Hepatocyte (in vitro differentiated cells): Measurements from ENCODE around the gene KIF5A. TPM values are rescaled to one million over a fixed set of nuclear protein-coding genes. Genes with fewer than 3 reads are reported as not detected.
A peak's percentile ranks its signal among the peaks of the same experiment; 100 is the strongest.

ENCODE experiments used
- DNase-seq: peaks from one replicate; pipeline ENCODE4 v3.0.0-alpha.2; 2016; ENCODE audit warnings: low spot score
- H2AFZ ChIP-seq: fragments of 200-600 bp; sonication (generic); 2 replicates; pipeline ENCODE4 v1.6.0; 2016; ENCODE audit warnings: antibody characterized with exemption, mild to moderate bottlenecking
- H3K27ac ChIP-seq: fragments of 200-600 bp; sonication (generic); 2 replicates; pipeline ENCODE4 v1.5.1; 2016; ENCODE audit warnings: mild to moderate bottlenecking
- H3K27me3 ChIP-seq: fragments of 200-600 bp; sonication (generic); 2 replicates; pipeline ENCODE4 v1.6.1; 2016
- H3K36me3 ChIP-seq: fragments of 200-600 bp; sonication (generic); replicated peaks from 2 replicates; pipeline ENCODE4 v1.5.1; 2016; ENCODE audit warnings: low read depth; ENCODE audit not compliant: insufficient read depth
- H3K4me1 ChIP-seq: fragments of 200-600 bp; sonication (generic); 2 replicates; pipeline ENCODE4 v1.5.1; 2016; ENCODE audit warnings: mild to moderate bottlenecking, moderate library complexity; ENCODE audit not compliant: insufficient read depth
- H3K4me2 ChIP-seq: fragments of 200-600 bp; sonication (generic); 2 replicates; pipeline ENCODE4 v1.6.0; 2016
- H3K4me3 ChIP-seq: fragments of 200-600 bp; sonication (generic); 2 replicates; pipeline ENCODE4 v1.5.1; 2016; ENCODE audit warnings: mild to moderate bottlenecking
- H3K79me2 ChIP-seq: fragments of 200-600 bp; sonication (generic); 2 replicates; pipeline ENCODE4 v1.6.0; 2017; ENCODE audit warnings: mild to moderate bottlenecking
- H3K9me2 ChIP-seq: fragments of 200-600 bp; sonication (generic); replicated peaks from 2 replicates; pipeline ENCODE4 v1.6.0; 2017; ENCODE audit warnings: mild to moderate bottlenecking; ENCODE audit not compliant: insufficient read depth
- H3K9me3 ChIP-seq: fragments of 200-600 bp; sonication (generic); 2 replicates; pipeline ENCODE4 v1.5.1; 2016; ENCODE audit warnings: low read depth, mild to moderate bottlenecking
- H4K20me1 ChIP-seq: fragments of 200-600 bp; sonication (generic); 2 replicates; pipeline ENCODE4 v1.6.0; 2016; ENCODE audit warnings: mild to moderate bottlenecking; ENCODE audit not compliant: insufficient read depth, poor library complexity, severe bottlenecking
- EZH2 ChIP-seq: fragments of 200-600 bp; sonication (generic); IDR thresholded peaks from 2 replicates; pipeline ENCODE4 v1.6.1; 2016; ENCODE audit warnings: antibody characterized with exemption, mild to moderate bottlenecking, borderline replicate concordance
- EZH2phosphoT487 ChIP-seq: fragments of 200-600 bp; sonication (generic); IDR thresholded peaks from one replicate; pipeline ENCODE4 v1.6.1; 2018; ENCODE audit warnings: antibody characterized with exemption, mild to moderate bottlenecking, low read depth, moderate library complexity; ENCODE audit not compliant: unreplicated experiment, severe bottlenecking
- WGBS: methylation state at CpG from one replicate; pipeline ENCODE4 v1.1.6; 2016; ENCODE audit warnings: low lambda C conversion rate; ENCODE audit errors: missing lambda C conversion rate; 5-methylcytosine and 5-hydroxymethylcytosine counted together
- polyA plus RNA-seq: library from polyadenylated mRNA; unstranded; fragments of >200 nt; fragmentation: Nextera tagmentation; extraction: Ambion mirVana; gene quantifications from 2 replicates; pipeline ENCODE4 v1.2.1, GENCODE V29; 2016
- total RNA-seq: library from RNA; depleted of rRNA; stranded (reverse); fragments of >200 nt; gene quantifications from 2 replicates; pipeline ENCODE4 v1.2.3, GENCODE V29; 2014
- TF ChIP-seq, protein P1 (sequence below): fragments of 200-600 bp; sonication (generic); IDR thresholded peaks from 2 replicates; pipeline ENCODE4 v1.5.1; 2016; ENCODE audit warnings: antibody characterized with exemption, mild to moderate bottlenecking; ENCODE audit not compliant: poor library complexity

KIF5A gene
- total and polyA plus RNA-seq, 2 experiments from 2014 or later, result 0.03 to 0.18 TPM

GRCh38 chr12:57519796-57520052 lies 30.1 kb upstream of the KIF5A start:
- TF ChIP-seq EZH2, result no peak
- TF ChIP-seq, protein P1, sequence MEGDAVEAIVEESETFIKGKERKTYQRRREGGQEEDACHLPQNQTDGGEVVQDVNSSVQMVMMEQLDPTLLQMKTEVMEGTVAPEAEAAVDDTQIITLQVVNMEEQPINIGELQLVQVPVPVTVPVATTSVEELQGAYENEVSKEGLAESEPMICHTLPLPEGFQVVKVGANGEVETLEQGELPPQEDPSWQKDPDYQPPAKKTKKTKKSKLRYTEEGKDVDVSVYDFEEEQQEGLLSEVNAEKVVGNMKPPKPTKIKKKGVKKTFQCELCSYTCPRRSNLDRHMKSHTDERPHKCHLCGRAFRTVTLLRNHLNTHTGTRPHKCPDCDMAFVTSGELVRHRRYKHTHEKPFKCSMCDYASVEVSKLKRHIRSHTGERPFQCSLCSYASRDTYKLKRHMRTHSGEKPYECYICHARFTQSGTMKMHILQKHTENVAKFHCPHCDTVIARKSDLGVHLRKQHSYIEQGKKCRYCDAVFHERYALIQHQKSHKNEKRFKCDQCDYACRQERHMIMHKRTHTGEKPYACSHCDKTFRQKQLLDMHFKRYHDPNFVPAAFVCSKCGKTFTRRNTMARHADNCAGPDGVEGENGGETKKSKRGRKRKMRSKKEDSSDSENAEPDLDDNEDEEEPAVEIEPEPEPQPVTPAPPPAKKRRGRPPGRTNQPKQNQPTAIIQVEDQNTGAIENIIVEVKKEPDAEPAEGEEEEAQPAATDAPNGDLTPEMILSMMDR, result no peak
- no peak for TF ChIP-seq EZH2phosphoT487
- WGBS, result 0% methylated on average over 8 of the region's 8 CpGs
- Histone ChIP-seq H3K79me2 (peaks cover 46% of the 10 kb centered on the region), H2AFZ (no peak overlapping the region), H3K4me1 (peaks cover 22% of the 10 kb centered on the region), H3K4me3 (peak overlapping the region; percentile 69), H3K9me3 (no peaks in the 10 kb centered on the region), H3K27ac (peak overlapping the region; percentile 98), H3K9me2 (no peaks in the 10 kb centered on the region), H4K20me1 (peaks cover 45% of the 10 kb centered on the region), H3K36me3 (no peaks in the 10 kb centered on the region), H3K27me3 (no peaks in the 10 kb centered on the region), H3K4me2 (peak overlapping the region; percentile 93)
- DNase-seq, result no peak

DNA sequence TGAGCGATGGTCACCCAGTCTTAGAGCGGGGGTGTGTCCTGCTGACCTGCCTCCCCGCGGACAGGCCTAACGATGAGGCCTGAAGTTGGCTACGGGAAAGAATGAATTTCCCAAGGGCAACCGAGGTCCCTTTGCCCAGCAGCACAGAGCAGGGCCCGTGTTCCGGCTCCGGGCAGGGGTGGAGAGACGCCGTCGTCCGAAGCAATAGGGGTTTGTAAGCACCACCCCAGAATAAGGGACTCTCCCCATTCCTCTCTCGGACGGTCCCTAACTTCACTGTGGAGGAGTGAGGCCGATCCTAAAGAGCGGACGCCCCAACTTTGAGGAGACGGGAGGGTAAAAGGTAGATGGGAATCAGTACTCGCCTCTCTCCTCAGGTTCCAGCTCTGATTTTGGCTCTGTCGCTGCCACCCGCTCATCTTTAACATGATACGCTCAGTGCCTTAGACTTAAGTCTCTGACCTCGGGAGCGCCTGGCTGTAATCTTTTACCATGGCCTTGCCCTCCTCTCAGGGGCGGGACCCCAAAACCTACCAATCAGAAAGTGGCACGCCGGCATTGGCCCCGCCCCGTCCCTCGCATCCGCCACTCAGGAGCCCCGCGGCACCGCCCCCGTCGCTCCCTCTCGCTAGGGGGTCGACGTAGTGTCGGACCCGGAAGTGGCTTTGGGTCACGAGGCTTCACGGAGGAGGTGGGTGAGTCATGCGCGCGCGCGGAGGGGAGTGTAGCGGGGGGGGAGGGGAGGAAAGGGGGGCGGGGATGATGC lies 29.6 kb upstream of the KIF5A start, which contains the start of gene DDIT3:
TSS of gene DDIT3 (minus strand) at position 462 of the 766 bp plus-strand sequence. CDS start 3,108 bp downstream, outside the sequence.
- TF ChIP-seq, protein P1, result no peak
- no peak for TF ChIP-seq EZH2phosphoT487
- TF ChIP-seq EZH2, result no peak
- H3K27me3 ChIP-seq, result no peaks in the 10 kb centered on the region
- peak within 1 kb of the TSS; percentile 93 for H3K4me2 ChIP-seq
- H3K36me3 ChIP-seq, result no peaks in the 10 kb centered on the region
- H3K9me3 ChIP-seq, result no peaks in the 10 kb centered on the region
- peak; percentile 100 for DNase-seq
- peaks cover 51% of the 10 kb centered on the region for H3K79me2 ChIP-seq
- peak within 1 kb of the TSS; percentile 69 for H3K4me3 ChIP-seq
- H2AFZ ChIP-seq, result peak within 1 kb of the TSS; percentile 45
- peaks cover 49% of the 10 kb centered on the region for H4K20me1 ChIP-seq
- no peaks in the 10 kb centered on the region for H3K9me2 ChIP-seq
- peak within 1 kb of the TSS; percentile 99 for H3K27ac ChIP-seq
- H3K4me1 ChIP-seq, result peaks cover 27% of the 10 kb centered on the region
- WGBS, result under 1% methylated on average over 43 of the region's 52 CpGs

- TF ChIP-seq EZH2phosphoT487 (no peak), EZH2 (no peak)
- TF ChIP-seq, protein P1, result peak; percentile 17
- H3K4me1 ChIP-seq, result peaks cover 29% of the 10 kb centered on the region
- H3K79me2 ChIP-seq, result peaks cover 64% of the 10 kb centered on the region
- peak overlapping the region; percentile 15 for H2AFZ ChIP-seq
- H4K20me1 ChIP-seq, result peaks cover 62% of the 10 kb centered on the region
- WGBS, result 26% methylated on average over 17 of the region's 17 CpGs
- no peaks in the 10 kb centered on the region for H3K36me3 ChIP-seq
- H3K9me2 ChIP-seq, result no peaks in the 10 kb centered on the region
- peak overlapping the region; percentile 77 for H3K4me2 ChIP-seq
- no peaks in the 10 kb centered on the region for H3K27me3 ChIP-seq
- peak overlapping the region; percentile 99 for H3K27ac ChIP-seq
- no peak overlapping the region for H3K4me3 ChIP-seq
- peak; percentile 85 for DNase-seq
- H3K9me3 ChIP-seq, result no peaks in the 10 kb centered on the region
These were observed 28.3 kb upstream of the KIF5A start for GRCh38 chr12:57521525-57522010.
